ENCODE measurements around the gene LRRC17. TPM values are rescaled to one million over a fixed set of nuclear protein-coding genes. Genes with fewer than 3 reads are reported as not detected.

LRRC17 gene
- polyA plus RNA-seq (2012; ENCODE audit: insufficient read depth, insufficient read length, low read depth) = 2.6 TPM

- no peak for DNase-seq
These were observed at the start of gene LRRC17 for GRCh38 chr7:102912742-102913141. LRRC17 (plus strand) TSS chr7:102913000; CDS start chr7:102933914, 20,914 bp downstream.

GRCh38 chr7:102864958-102865357, 47.8 kb upstream of the LRRC17 start:
- no peak for DNase-seq

More at GRCh38 chr7:102912742-102913141, at the start of gene LRRC17:
- no peak within 1 kb of the TSS for H3K4me3 ChIP-seq (ENCODE audit: low read depth, low read length)
- H3K4me1 ChIP-seq = no peaks in the 10 kb centered on the region
- no peaks in the 10 kb centered on the region for H3K36me3 ChIP-seq
- no peaks in the 10 kb centered on the region for H3K27me3 ChIP-seq
- no peak for TF ChIP-seq CTCF (IDR thresholded peaks at IDR 0.05; ENCODE audit: low read depth, low read length)
- H3K9me3 ChIP-seq = no peaks in the 10 kb centered on the region

GRCh38 chr7:102866535-102867215, 46.1 kb upstream of the LRRC17 start:
- DNase-seq = no peak
- Histone ChIP-seq H3K9me3 (no peaks in the 10 kb centered on the region), H3K27me3 (no peaks in the 10 kb centered on the region), H3K36me3 (no peaks in the 10 kb centered on the region), H3K4me1 (no peaks in the 10 kb centered on the region), H3K4me3 (ENCODE audit: low read depth, low read length) (no peak overlapping the region)
- no peak for TF ChIP-seq CTCF (IDR thresholded peaks at IDR 0.05; ENCODE audit: low read depth, low read length)

More at GRCh38 chr7:102864958-102865357, 47.8 kb upstream of the LRRC17 start:
- Histone ChIP-seq H3K36me3 (no peaks in the 10 kb centered on the region), H3K4me3 (ENCODE audit: low read depth, low read length) (no peak overlapping the region), H3K27me3 (no peaks in the 10 kb centered on the region), H3K9me3 (no peaks in the 10 kb centered on the region), H3K4me1 (no peaks in the 10 kb centered on the region)
- no peak for TF ChIP-seq CTCF (IDR thresholded peaks at IDR 0.05; ENCODE audit: low read depth, low read length)

- no peak for TF ChIP-seq CTCF (IDR thresholded peaks at IDR 0.05; ENCODE audit: low read depth, low read length)
- H3K27me3 ChIP-seq = no peaks in the 10 kb centered on the region
- H3K4me3 ChIP-seq (ENCODE audit: low read depth, low read length) = no peak overlapping the region
- no peak for DNase-seq
- H3K36me3 ChIP-seq = no peaks in the 10 kb centered on the region
- H3K4me1 ChIP-seq = no peaks in the 10 kb centered on the region
- H3K9me3 ChIP-seq = no peaks in the 10 kb centered on the region
These were observed 43.6 kb upstream of the LRRC17 start for GRCh38 chr7:102869195-102869594.

- no peaks in the 10 kb centered on the region for H3K9me3 ChIP-seq
- H3K27me3 ChIP-seq = no peaks in the 10 kb centered on the region
- H3K4me1 ChIP-seq = no peaks in the 10 kb centered on the region
- no peak for TF ChIP-seq CTCF (IDR thresholded peaks at IDR 0.05; ENCODE audit: low read depth, low read length)
- no peaks in the 10 kb centered on the region for H3K36me3 ChIP-seq
- no peak overlapping the region for H3K4me3 ChIP-seq (ENCODE audit: low read depth, low read length)
- no peak for DNase-seq
These were observed 40.3 kb upstream of the LRRC17 start for GRCh38 chr7:102872460-102872859.

- H3K4me3 ChIP-seq (ENCODE audit: low read depth, low read length) = no peak overlapping the region
- H3K36me3 ChIP-seq = no peaks in the 10 kb centered on the region
- H3K4me1 ChIP-seq = no peaks in the 10 kb centered on the region
- no peaks in the 10 kb centered on the region for H3K9me3 ChIP-seq
- no peak for DNase-seq
- no peak for TF ChIP-seq CTCF (IDR thresholded peaks at IDR 0.05; ENCODE audit: low read depth, low read length)
- H3K27me3 ChIP-seq = no peaks in the 10 kb centered on the region
These were observed 39.2 kb upstream of the LRRC17 start for GRCh38 chr7:102873470-102874165.

All from BE2C (cell line).